AG04450 (cell line): ENCODE measurements around the gene IER5. TPM values are rescaled to one million over a fixed set of nuclear protein-coding genes. Genes with fewer than 3 reads are reported as not detected.

Experiments used
- CTCF ChIA-PET: fragments of 300-600, 350-600 bp; formaldehyde crosslinking; extraction: SDS; loops from one replicate; lab custom pipeline; 2022; ENCODE audit warnings: antibody characterized with exemption, inconsistent platforms; lab: Charles Lee
- POLR2A ChIA-PET: fragments of 350-600 bp; formaldehyde crosslinking; extraction: SDS; loops from one replicate; lab custom pipeline; 2021; ENCODE audit warnings: antibody characterized with exemption, inconsistent platforms; lab: Yijun Ruan, JAX
- DNase-seq: peaks from one replicate; pipeline ENCODE4 v3.0.0-alpha.2; 2011; ENCODE audit warnings: low read depth, low spot score
- H3K27ac ChIP-seq: one replicate; pipeline ENCODE4 v1.5.1; 2012; ENCODE audit warnings: low read depth, low read length, control low read depth
- H3K27me3 ChIP-seq: one replicate; pipeline ENCODE4 v1.6.0; 2012; ENCODE audit warnings: low read length; ENCODE audit not compliant: control insufficient read depth, insufficient read depth
- H3K4me3 ChIP-seq: 2 replicates; pipeline ENCODE4 v1.5.1; 2011; ENCODE audit warnings: mild to moderate bottlenecking, low read depth, low read length, control low read depth
- H3K9me3 ChIP-seq: 2 replicates; pipeline ENCODE4 v1.5.1; 2012; ENCODE audit warnings: low read length; ENCODE audit not compliant: control insufficient read depth, insufficient read depth
- polyA plus RNA-seq: library from polyadenylated mRNA; depleted of rRNA; stranded (reverse); fragments of >200 nt; gene quantifications from 2 replicates; pipeline ENCODE4 v1.2.3, GENCODE V29; 2011
- TF ChIP-seq, protein P1 (sequence below): IDR thresholded peaks from 2 replicates; pipeline ENCODE4 v1.5.1; 2011; ENCODE audit warnings: low read depth, low read length, control low read depth, inconsistent platforms

The IER5 gene
- polyA plus RNA-seq, 1 experiment: 20.7 TPM

- POLR2A ChIA-PET: no interaction called here
- H3K9me3 ChIP-seq: no peaks in the 10 kb centered on the region
- CTCF ChIA-PET: interaction anchor here (2.2 kb wide), 1 partner anchor 12 kb away, joined by 9 read pairs; no protein-coding TSS in a partner anchor
- H3K27ac ChIP-seq: no peak overlapping the region
- no peak for DNase-seq
- H3K4me3 ChIP-seq: no peak overlapping the region
- TF ChIP-seq, protein P1, sequence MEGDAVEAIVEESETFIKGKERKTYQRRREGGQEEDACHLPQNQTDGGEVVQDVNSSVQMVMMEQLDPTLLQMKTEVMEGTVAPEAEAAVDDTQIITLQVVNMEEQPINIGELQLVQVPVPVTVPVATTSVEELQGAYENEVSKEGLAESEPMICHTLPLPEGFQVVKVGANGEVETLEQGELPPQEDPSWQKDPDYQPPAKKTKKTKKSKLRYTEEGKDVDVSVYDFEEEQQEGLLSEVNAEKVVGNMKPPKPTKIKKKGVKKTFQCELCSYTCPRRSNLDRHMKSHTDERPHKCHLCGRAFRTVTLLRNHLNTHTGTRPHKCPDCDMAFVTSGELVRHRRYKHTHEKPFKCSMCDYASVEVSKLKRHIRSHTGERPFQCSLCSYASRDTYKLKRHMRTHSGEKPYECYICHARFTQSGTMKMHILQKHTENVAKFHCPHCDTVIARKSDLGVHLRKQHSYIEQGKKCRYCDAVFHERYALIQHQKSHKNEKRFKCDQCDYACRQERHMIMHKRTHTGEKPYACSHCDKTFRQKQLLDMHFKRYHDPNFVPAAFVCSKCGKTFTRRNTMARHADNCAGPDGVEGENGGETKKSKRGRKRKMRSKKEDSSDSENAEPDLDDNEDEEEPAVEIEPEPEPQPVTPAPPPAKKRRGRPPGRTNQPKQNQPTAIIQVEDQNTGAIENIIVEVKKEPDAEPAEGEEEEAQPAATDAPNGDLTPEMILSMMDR: no peak
- no peaks in the 10 kb centered on the region for H3K27me3 ChIP-seq
These were observed 41.5 kb downstream of the IER5 start for GRCh38 chr1:181129771-181130606.

- H3K27ac ChIP-seq: no peak overlapping the region
- TF ChIP-seq, protein P1: no peak
- H3K27me3 ChIP-seq: no peaks in the 10 kb centered on the region
- DNase-seq: no peak
- ChIA-PET POLR2A (no interaction called here), CTCF (interaction anchor here (0.6 kb wide), 1 partner anchor 11 kb away, joined by 3 read pairs; no protein-coding TSS in a partner anchor)
- H3K9me3 ChIP-seq: no peaks in the 10 kb centered on the region
- H3K4me3 ChIP-seq: no peak overlapping the region
These were observed 42.9 kb downstream of the IER5 start for GRCh38 chr1:181131255-181131941.

- Histone ChIP-seq H3K27me3 (no peaks in the 10 kb centered on the region), H3K27ac (no peak overlapping the region), H3K4me3 (no peak overlapping the region), H3K9me3 (no peaks in the 10 kb centered on the region; the same call in 1 of the 2 replicates)
- POLR2A ChIA-PET: interaction anchor here (0.7 kb wide), 1 partner anchor 909 kb away, joined by 14 read pairs; no protein-coding TSS in a partner anchor
- TF ChIP-seq, protein P1: no peak
- CTCF ChIA-PET: no interaction called here
- DNase-seq: no peak
These were observed 45.0 kb downstream of the IER5 start for GRCh38 chr1:181133441-181133951.

DNA sequence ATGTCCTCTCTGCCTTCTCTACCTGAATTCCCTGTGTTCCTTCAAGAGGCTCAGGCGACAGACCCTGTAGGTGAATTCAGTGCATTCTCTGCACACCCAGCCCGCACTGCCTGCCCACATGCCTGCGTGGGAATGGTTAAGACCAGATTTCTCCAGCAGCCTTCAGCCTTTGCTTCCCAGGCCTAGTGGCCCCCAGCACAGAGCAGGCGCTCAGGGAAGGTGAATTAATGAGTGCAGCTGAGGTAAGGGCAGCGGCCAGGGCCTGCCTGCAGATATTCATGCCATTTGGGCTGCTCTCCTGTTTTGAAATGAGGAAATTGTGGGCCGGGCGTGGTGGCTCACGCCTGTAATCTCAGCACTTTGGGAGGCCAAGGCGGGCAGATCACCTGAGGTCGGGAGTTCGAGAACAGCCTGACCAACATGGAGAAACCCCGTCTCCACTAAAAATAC is 45.5 kb downstream of the IER5 start:
- Histone ChIP-seq H3K9me3 (no peaks in the 10 kb centered on the region; the same call in 1 of the 2 replicates), H3K27me3 (no peaks in the 10 kb centered on the region), H3K4me3 (no peak overlapping the region), H3K27ac (no peak overlapping the region)
- no peak for DNase-seq
- CTCF ChIA-PET: no interaction called here
- POLR2A ChIA-PET: no interaction called here
- TF ChIP-seq, protein P1: no peak
